Activated CD8-positive, alpha-beta memory T cell treated with anti-CD3 and anti-CD28 coated beads for 4 hours (primary cell): ENCODE measurements around the gene TSPEAR.

ENCODE experiments used
- DNase-seq, 2 donors: peaks; one replicate each; pipeline ENCODE4 v3.0.0-alpha.2; 2020; ENCODE audit warnings: low read depth in 2 of 2

Gene TSPEAR

GRCh38 chr21:44711327-44712202 lies at the start of gene TSPEAR:
Gene TSPEAR (minus strand): TSS chr21:44711572. CDS start chr21:44711514, 58 bp downstream.
- no peak for DNase-seq

- DNase-seq = no peak
Observed at GRCh38 chr21:44760376-44760775, 49.0 kb upstream of the TSPEAR start.

GRCh38 chr21:44759628-44760285 lies 48.4 kb upstream of the TSPEAR start:
- DNase-seq = no peak

- DNase-seq = no peak
Observed at GRCh38 chr21:44758781-44759627, 47.6 kb upstream of the TSPEAR start.

- no peak for DNase-seq
Observed at GRCh38 chr21:44758141-44758561, 46.8 kb upstream of the TSPEAR start.

- DNase-seq = no peak
Observed at GRCh38 chr21:44757731-44758130, 46.4 kb upstream of the TSPEAR start.

GRCh38 chr21:44756423-44757185 lies 45.2 kb upstream of the TSPEAR start:
- no peak for DNase-seq

GRCh38 chr21:44755227-44755626 lies 43.9 kb upstream of the TSPEAR start:
- DNase-seq = no peak

GRCh38 chr21:44753357-44753756 lies 42.0 kb upstream of the TSPEAR start:
- no peak for DNase-seq

GRCh38 chr21:44752671-44753235 lies 41.4 kb upstream of the TSPEAR start:
- DNase-seq = no peak

- no peak for DNase-seq
Observed at GRCh38 chr21:44751799-44752636, 40.6 kb upstream of the TSPEAR start.

- DNase-seq = no peak
Observed at GRCh38 chr21:44751186-44751798, 39.9 kb upstream of the TSPEAR start.

GRCh38 chr21:44750675-44751025 lies 39.3 kb upstream of the TSPEAR start:
- DNase-seq = no peak

GRCh38 chr21:44749759-44750674 lies 38.6 kb upstream of the TSPEAR start:
- DNase-seq = no peak

- no peak for DNase-seq
Observed at GRCh38 chr21:44749116-44749758, 37.9 kb upstream of the TSPEAR start.

- DNase-seq = no peak
Observed at GRCh38 chr21:44748621-44749020, 37.2 kb upstream of the TSPEAR start.

- DNase-seq = no peak
Observed at GRCh38 chr21:44742418-44743153, 31.2 kb upstream of the TSPEAR start.
